Gastroesophageal sphincter (tissue), 3 donors: ENCODE measurements around the gene AHDC1.

Experiments
- EP300 ChIP-seq: sonication (generic); formaldehyde crosslinking; IDR thresholded peaks from one replicate; pipeline ENCODE4 v1.6.1; 2017; ENCODE audit warnings: antibody characterized with exemption, mild to moderate bottlenecking
- POLR2AphosphoS5 ChIP-seq: sonication (generic); formaldehyde crosslinking; IDR thresholded peaks from one replicate; pipeline ENCODE4 v1.6.1; 2017; ENCODE audit warnings: antibody characterized with exemption
- TF ChIP-seq, protein P1 (sequence below), 4 experiments: fragments of 200-600 bp in 2 of 4; fragments of 450-650 bp in 2 of 4; sonication (generic) in 1 of 4; IDR thresholded peaks; one replicate each; pipeline ENCODE4 v1.5.1; 2017 to 2019; ENCODE audit warnings: antibody characterized with exemption in 4 of 4, mild to moderate bottlenecking in 2 of 4, moderate library complexity in 2 of 4

DNA sequence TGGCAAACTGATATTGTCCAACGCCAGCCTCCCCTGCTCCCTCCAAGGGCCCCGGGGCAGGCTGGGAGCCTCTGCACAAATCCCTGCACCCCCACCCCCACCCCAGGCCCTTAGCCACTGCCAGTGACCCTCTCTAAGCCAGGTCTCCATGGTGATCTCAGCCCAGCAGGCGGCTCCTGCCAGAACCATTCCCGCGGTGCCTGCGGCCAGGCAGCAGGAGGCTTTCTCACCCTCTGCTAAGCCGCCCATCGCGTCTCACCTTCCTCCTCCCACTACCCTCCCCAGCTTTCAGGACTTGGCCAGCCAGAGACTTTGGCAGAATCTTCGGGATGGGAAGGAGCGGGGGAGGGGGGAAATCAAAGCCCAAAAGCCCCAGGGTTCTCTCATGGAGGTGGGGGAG lies 67.2 kb downstream of the AHDC1 start:
- TF ChIP-seq, protein P1, sequence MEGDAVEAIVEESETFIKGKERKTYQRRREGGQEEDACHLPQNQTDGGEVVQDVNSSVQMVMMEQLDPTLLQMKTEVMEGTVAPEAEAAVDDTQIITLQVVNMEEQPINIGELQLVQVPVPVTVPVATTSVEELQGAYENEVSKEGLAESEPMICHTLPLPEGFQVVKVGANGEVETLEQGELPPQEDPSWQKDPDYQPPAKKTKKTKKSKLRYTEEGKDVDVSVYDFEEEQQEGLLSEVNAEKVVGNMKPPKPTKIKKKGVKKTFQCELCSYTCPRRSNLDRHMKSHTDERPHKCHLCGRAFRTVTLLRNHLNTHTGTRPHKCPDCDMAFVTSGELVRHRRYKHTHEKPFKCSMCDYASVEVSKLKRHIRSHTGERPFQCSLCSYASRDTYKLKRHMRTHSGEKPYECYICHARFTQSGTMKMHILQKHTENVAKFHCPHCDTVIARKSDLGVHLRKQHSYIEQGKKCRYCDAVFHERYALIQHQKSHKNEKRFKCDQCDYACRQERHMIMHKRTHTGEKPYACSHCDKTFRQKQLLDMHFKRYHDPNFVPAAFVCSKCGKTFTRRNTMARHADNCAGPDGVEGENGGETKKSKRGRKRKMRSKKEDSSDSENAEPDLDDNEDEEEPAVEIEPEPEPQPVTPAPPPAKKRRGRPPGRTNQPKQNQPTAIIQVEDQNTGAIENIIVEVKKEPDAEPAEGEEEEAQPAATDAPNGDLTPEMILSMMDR (IDR thresholded peaks at IDR 0.05), result peak in 2 of 4 experiments; percentile 3 to 29
- no peak for TF ChIP-seq EP300
- TF ChIP-seq POLR2AphosphoS5, result peak; percentile 36
